Fibroblast of mammary gland (primary cell): ENCODE measurements around the gene CLRN3.

Experiments
- DNase-seq: peaks from one replicate; pipeline ENCODE4 v3.0.0-alpha.2; 2010; ENCODE audit warnings: low read depth
- H3K4me3 ChIP-seq: 2 replicates; pipeline ENCODE4 v1.5.1; 2011; ENCODE audit warnings: low read depth, mild to moderate bottlenecking, low read length, moderate library complexity; ENCODE audit not compliant: control insufficient read depth
- CTCF ChIP-seq: conservative IDR thresholded peaks from 2 replicates; pipeline ENCODE4 v1.5.1; 2011; ENCODE audit warnings: low read depth, low read length, inconsistent platforms; ENCODE audit not compliant: control insufficient read depth, insufficient read depth

CLRN3 gene

DNA sequence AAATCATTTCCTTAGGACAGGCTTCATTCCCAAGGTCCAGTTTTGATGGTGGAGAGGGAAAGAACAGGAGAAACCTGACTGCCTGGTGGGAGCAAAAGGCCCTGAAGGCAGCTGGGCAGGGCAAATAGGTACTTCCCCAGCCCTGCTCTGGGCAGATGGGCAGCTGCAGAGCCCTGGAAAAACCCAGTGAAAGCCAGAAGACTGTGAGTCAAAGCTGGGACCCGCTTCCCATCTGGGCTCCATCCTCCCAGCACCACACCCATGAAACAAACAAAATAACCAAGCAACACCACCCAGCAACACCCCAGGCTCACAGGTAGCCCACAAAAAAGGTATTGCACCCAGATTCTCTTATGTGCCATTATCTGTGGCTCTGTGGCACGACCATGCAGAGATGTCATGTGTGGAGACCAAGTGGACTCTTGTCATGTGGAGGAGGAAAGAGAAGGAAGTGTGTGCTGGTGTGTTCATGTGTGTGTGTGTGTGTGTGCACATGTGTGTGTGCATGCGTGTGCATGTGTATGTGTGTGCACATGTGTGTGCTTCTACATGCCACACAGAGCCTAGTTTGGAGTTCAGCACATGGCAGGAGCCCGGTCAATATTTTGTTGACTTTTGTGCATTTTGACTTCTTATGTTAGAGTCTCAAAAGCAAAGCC, 9.8 kb downstream of the CLRN3 start:
- DNase-seq: no peak
- TF ChIP-seq CTCF: no peak
- no peak overlapping the region for H3K4me3 ChIP-seq

- no peak overlapping the region for H3K4me3 ChIP-seq
- DNase-seq: no peak
- no peak for TF ChIP-seq CTCF
These were observed 10.3 kb downstream of the CLRN3 start for GRCh38 chr10:127882391-127882790.

DNA sequence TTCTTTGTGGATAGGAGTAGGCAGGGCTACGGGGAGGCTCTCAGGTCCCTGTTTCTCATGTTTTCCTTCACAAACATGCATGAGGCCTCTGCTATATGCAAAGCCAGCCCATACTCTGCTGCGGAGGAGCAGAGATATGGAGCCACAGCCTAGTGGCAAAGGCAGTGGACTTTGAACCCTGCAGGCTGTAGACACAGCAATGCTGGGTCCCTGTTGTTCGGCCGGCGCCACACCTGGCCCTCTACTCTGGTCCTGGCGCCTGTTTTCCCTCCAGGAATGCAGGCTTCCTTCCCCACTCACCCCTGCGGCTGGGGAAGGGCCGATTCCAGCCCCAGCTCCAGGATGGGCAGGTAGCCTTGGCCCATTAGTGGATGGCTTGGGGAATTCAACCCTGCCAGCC, 11.5 kb downstream of the CLRN3 start:
- DNase-seq: no peak
- no peak overlapping the region for H3K4me3 ChIP-seq
- TF ChIP-seq CTCF: no peak

DNA sequence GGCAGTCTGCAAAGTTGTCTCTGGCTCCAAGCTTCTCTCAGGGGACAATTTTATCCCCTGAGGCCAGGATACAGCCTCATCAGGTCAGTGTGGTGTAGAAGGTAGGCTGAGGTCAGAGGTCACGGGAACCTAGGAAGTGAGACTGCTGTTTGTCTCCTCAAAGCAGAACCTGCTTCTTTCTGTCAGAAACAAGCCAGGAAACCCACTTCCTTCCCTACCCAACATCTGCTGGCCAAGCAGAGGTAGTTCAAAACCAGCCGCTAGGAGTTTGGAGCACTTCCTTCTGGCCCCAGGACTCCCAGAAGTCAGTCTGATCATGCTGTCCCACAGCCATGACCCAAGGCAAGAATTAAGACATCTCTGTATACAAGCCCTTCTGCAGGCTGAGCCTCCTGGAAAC, 12.2 kb downstream of the CLRN3 start:
- TF ChIP-seq CTCF: no peak
- H3K4me3 ChIP-seq: no peak overlapping the region
- no peak for DNase-seq

DNA sequence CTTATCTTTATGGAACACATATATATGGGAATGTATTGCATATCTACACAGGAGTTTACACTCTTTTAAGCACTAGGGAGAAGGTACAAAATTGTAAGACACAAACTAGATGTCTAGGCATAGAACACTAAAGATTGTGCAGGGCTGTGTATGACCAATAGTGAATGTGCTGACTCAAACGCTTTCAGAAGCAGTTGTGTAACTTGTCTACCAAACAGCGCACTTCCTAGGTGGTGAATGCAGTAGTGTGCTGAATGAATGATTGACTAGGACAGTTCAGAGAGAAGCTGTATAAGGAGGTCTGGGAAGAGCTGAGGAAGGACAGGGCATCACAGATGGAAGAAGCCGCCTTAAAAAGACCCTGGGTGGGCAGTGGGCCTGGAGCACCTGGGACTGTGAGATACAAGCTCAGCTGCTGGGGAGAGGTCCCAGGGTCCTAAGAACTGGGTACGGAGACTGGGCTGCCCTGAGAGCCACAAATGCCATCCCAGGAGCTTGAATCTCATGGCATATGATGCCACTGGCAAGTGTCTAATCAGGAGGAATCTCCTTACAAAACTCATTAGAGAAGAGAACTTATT, 14.2 kb downstream of the CLRN3 start:
- TF ChIP-seq CTCF: no peak
- no peak for DNase-seq
- no peak overlapping the region for H3K4me3 ChIP-seq

DNA sequence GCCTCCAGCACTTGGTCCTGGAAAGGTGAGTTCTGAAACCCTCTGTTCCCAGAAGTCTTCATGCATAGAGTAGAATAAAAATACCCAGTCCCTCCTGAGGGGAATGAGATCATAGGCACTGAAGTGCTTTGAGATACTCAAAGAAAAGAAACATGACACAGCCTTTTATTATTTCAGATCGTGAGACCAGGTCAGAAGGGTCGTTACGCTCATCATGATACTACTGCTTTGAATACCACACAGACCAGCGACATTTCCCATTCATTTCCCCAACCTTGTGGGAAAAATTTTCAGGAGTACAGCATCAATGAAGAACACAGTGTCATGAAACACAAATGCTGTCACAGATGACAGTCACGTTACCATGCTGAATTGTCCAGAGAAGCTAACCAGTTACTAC, 15.0 kb downstream of the CLRN3 start:
- H3K4me3 ChIP-seq: no peak overlapping the region
- DNase-seq: no peak
- TF ChIP-seq CTCF: no peak

GRCh38 chr10:127877116-127877515, 15.6 kb downstream of the CLRN3 start:
- DNase-seq: no peak
- no peak overlapping the region for H3K4me3 ChIP-seq
- TF ChIP-seq CTCF: no peak
